Smooth muscle cell (in vitro differentiated cells): ENCODE measurements around the gene SPTBN1. TPM values are rescaled to one million over a fixed set of nuclear protein-coding genes. Genes with fewer than 3 reads are reported as not detected.

Source experiments
- DNase-seq: peaks from one replicate; lab custom pipeline; 2025; ENCODE audit not compliant: unreplicated experiment; lab: John Stamatoyannopoulos, UW
- H2AFZ ChIP-seq: fragments of 200-600 bp; sonication (generic); 2 replicates; pipeline ENCODE4 v1.6.0; 2016; ENCODE audit warnings: antibody characterized with exemption, low read depth, mild to moderate bottlenecking
- H3F3A ChIP-seq: fragments of 200-600 bp; sonication (generic); 2 replicates; pipeline ENCODE4 v1.6.0; 2017; ENCODE audit warnings: antibody characterized with exemption, low read depth
- H3K27ac ChIP-seq: fragments of 200-600 bp; sonication (generic); 2 replicates; pipeline ENCODE4 v1.5.1; 2016; ENCODE audit warnings: low read depth, mild to moderate bottlenecking
- H3K27me3 ChIP-seq: fragments of 200-600 bp; sonication (generic); 2 replicates; pipeline ENCODE4 v1.6.1; 2016; ENCODE audit warnings: low read depth, mild to moderate bottlenecking
- H3K36me3 ChIP-seq: fragments of 200-600 bp; sonication (generic); 2 replicates; pipeline ENCODE4 v1.5.1; 2016; ENCODE audit warnings: low read depth
- H3K4me1 ChIP-seq: fragments of 200-600 bp; sonication (generic); 2 replicates; pipeline ENCODE4 v1.5.1; 2016; ENCODE audit warnings: low read depth
- H3K4me2 ChIP-seq: fragments of 200-600 bp; sonication (generic); 2 replicates; pipeline ENCODE4 v1.6.0; 2016; ENCODE audit warnings: mild to moderate bottlenecking
- H3K4me3 ChIP-seq: fragments of 200-600 bp; sonication (generic); 2 replicates; pipeline ENCODE4 v1.5.1; 2016; ENCODE audit warnings: mild to moderate bottlenecking
- H3K79me2 ChIP-seq: fragments of 200-600 bp; sonication (generic); 2 replicates; pipeline ENCODE4 v1.6.0; 2016; ENCODE audit warnings: low read depth, mild to moderate bottlenecking
- H3K9ac ChIP-seq: fragments of 200-600 bp; sonication (generic); 2 replicates; pipeline ENCODE4 v1.6.0; 2016; ENCODE audit warnings: low read depth
- H3K9me3 ChIP-seq: fragments of 200-600 bp; sonication (generic); replicated peaks from 2 replicates; pipeline ENCODE4 v1.5.1; 2016; ENCODE audit warnings: low read depth
- H4K20me1 ChIP-seq: fragments of 200-600 bp; sonication (generic); 2 replicates; pipeline ENCODE4 v1.6.0; 2016; ENCODE audit warnings: low read depth
- WGBS: methylation state at CpG from one replicate; pipeline ENCODE4 v1.1.7; 2016; ENCODE audit warnings: low lambda C conversion rate; 5-methylcytosine and 5-hydroxymethylcytosine counted together
- polyA plus RNA-seq: library from polyadenylated mRNA; unstranded; fragments of >200 nt; fragmentation: Nextera tagmentation; extraction: Ambion mirVana; gene quantifications from 2 replicates; pipeline ENCODE4 v1.2.1, GENCODE V29; 2016
- total RNA-seq: library from RNA; depleted of rRNA; stranded (reverse); fragments of >200 nt; gene quantifications from 2 replicates; pipeline ENCODE4 v1.2.3, GENCODE V29; 2014
- TF ChIP-seq, protein P1 (sequence below): fragments of 200-600 bp; sonication (generic); IDR thresholded peaks from 2 replicates; pipeline ENCODE4 v1.5.1; 2017; ENCODE audit warnings: borderline replicate concordance, mild to moderate bottlenecking, antibody characterized with exemption; ENCODE audit not compliant: insufficient read depth, poor library complexity, severe bottlenecking

SPTBN1 gene
- total and polyA plus RNA-seq, 2 experiments from 2014 or later, result 78.7 to 186 TPM

DNA sequence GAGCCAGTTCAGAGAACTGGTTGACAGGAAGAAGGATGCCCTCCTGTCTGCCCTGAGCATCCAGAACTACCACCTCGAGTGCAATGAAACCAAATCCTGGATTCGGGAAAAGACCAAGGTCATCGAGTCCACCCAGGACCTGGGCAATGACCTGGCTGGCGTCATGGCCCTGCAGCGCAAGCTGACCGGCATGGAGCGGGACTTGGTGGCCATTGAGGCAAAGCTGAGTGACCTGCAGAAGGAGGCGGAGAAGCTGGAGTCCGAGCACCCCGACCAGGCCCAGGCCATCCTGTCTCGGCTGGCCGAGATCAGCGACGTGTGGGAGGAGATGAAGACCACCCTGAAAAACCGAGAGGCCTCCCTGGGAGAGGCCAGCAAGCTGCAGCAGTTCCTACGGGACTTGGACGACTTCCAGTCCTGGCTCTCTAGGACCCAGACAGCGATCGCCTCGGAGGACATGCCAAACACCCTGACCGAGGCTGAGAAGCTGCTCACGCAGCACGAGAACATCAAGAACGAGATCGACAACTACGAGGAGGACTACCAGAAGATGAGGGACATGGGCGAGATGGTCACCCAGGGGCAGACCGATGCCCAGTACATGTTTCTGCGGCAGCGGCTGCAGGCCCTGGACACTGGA is 174.9 kb downstream of the SPTBN1 start:
- no peaks in the 10 kb centered on the region for H3K27me3 ChIP-seq
- H3K4me1 ChIP-seq, result peaks cover 23% of the 10 kb centered on the region
- H3K9me3 ChIP-seq, result no peaks in the 10 kb centered on the region
- H3K36me3 ChIP-seq, result peaks cover 18% of the 10 kb centered on the region
- peaks cover 37% of the 10 kb centered on the region for H3F3A ChIP-seq
- TF ChIP-seq, protein P1, sequence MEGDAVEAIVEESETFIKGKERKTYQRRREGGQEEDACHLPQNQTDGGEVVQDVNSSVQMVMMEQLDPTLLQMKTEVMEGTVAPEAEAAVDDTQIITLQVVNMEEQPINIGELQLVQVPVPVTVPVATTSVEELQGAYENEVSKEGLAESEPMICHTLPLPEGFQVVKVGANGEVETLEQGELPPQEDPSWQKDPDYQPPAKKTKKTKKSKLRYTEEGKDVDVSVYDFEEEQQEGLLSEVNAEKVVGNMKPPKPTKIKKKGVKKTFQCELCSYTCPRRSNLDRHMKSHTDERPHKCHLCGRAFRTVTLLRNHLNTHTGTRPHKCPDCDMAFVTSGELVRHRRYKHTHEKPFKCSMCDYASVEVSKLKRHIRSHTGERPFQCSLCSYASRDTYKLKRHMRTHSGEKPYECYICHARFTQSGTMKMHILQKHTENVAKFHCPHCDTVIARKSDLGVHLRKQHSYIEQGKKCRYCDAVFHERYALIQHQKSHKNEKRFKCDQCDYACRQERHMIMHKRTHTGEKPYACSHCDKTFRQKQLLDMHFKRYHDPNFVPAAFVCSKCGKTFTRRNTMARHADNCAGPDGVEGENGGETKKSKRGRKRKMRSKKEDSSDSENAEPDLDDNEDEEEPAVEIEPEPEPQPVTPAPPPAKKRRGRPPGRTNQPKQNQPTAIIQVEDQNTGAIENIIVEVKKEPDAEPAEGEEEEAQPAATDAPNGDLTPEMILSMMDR, result no peak
- peaks cover 40% of the 10 kb centered on the region for H3K79me2 ChIP-seq
- no peak for DNase-seq
- H3K9ac ChIP-seq, result no peak overlapping the region
- peaks cover 3% of the 10 kb centered on the region for H4K20me1 ChIP-seq
- no peak overlapping the region for H2AFZ ChIP-seq
- no peak overlapping the region for H3K4me2 ChIP-seq
- H3K27ac ChIP-seq, result peak overlapping the region; percentile 97
- no peak overlapping the region for H3K4me3 ChIP-seq
- WGBS, result 96% methylated on average over 30 of the region's 30 CpGs

DNA sequence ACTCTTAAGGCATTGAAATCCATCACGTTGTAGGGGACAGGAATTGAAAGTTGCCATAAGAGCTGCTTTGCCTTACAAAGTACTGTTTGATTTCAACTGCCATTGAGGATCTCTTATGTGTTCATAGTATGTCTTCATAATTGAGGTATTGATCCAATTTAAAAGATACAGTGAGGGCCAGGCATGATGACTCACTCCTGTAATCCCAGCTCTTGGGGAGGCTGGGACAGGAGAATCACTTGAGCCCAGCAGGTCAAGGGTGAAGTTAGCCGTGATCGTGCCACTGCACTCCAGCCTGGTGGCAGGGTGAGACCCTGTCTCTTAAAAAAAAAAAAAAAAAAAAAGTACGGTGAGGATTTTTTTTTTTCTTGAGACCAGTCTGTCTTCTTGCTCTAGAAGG is 175.6 kb downstream of the SPTBN1 start:
- Histone ChIP-seq H3K4me3 (no peak overlapping the region), H3K9me3 (no peaks in the 10 kb centered on the region), H4K20me1 (peaks cover 3% of the 10 kb centered on the region), H3K27me3 (no peaks in the 10 kb centered on the region), H3K4me1 (peaks cover 31% of the 10 kb centered on the region), H3K4me2 (no peak overlapping the region), H3K36me3 (peaks cover 18% of the 10 kb centered on the region), H2AFZ (no peak overlapping the region), H3K79me2 (peaks cover 46% of the 10 kb centered on the region), H3F3A (peaks cover 43% of the 10 kb centered on the region), H3K27ac (peak overlapping the region; percentile 97), H3K9ac (no peak overlapping the region)
- TF ChIP-seq, protein P1, result no peak
- DNase-seq, result no peak
- 84% methylated on average over 4 of the region's 4 CpGs for WGBS

DNA sequence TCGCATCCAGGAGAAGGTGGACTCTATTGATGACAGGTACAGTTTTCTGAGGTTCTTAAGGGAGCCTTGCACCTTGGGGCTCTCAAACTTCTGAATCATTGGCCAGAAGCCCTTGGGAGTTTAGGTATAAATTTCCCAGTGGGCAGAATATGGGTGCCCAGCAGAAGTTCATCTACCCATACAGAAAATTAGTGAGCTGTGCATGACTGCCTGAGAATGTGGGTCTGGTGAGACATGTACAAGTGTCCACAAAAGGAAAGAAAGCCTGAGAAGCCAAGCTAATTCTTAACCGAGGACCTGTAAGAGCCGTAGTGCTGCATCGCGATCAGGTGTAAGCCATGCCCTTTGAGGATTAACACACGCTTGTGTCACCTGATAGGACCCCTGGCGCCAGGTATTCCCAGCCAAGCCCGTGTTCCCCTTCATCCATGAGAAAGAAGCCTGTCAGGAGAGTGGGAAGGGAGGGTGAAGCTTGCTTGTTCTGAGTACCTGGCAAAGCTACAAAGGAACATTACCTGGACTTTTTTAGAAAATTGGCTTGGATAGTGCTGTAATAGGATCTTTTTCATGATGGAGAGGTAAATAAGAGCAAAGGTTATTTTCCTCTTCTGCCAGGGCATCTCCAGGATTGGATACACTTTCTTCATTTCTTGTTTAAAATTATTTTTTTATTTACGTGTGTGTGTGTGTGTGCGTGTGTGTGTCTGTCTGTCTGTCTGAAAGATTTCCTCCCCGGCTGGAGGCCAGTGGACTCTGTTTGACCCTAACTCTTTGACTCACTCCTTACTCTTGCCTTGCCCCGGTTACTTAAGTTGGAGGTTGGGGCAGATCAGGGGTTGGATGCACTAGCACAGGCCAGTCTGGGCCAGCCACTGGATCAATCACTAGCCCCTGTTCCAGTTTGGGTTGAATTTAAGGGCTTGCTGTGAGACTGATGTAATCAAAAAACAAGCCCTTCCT is 176.9 kb downstream of the SPTBN1 start:
- Histone ChIP-seq H3K4me2 (peak overlapping the region; percentile 78), H4K20me1 (peaks cover 3% of the 10 kb centered on the region), H3K27me3 (no peaks in the 10 kb centered on the region), H3K9me3 (no peaks in the 10 kb centered on the region), H3K79me2 (peaks cover 45% of the 10 kb centered on the region), H2AFZ (no peak overlapping the region), H3K4me3 (no peak overlapping the region), H3K36me3 (peaks cover 18% of the 10 kb centered on the region), H3K4me1 (peaks cover 43% of the 10 kb centered on the region), H3F3A (peaks cover 54% of the 10 kb centered on the region), H3K27ac (peak overlapping the region; percentile 97), H3K9ac (peak overlapping the region; percentile 84)
- TF ChIP-seq, protein P1, result no peak
- DNase-seq, result no peak
- 77% methylated on average over 12 of the region's 12 CpGs for WGBS
